ENCODE results near the gene SAMD4A.

GRCh38 chr14:54724123-54724522 is 157.2 kb downstream of the SAMD4A start:
- TF ChIP-seq CTCF (IDR thresholded peaks at IDR 0.05; ENCODE audit: low read length) (no peak), EZH2 (IDR thresholded peaks at IDR 0.05; ENCODE audit: borderline replicate concordance, low read length) (no peak)

Measured in OCI-LY1 (cell line).